Measurements from ENCODE around the gene AP1G2. TPM values are rescaled to one million over a fixed set of nuclear protein-coding genes. Genes with fewer than 3 reads are reported as not detected.
A peak's percentile ranks its signal among the peaks of the same experiment; 100 is the strongest.

AP1G2 gene
- total and polyA plus RNA-seq, 2 of the 13 experiments (the other 11 are each of a cell fraction or from before 2014, with no cell fraction given) = 96.9 to 611 TPM

GRCh38 chr14:23613242-23614070 is 45.9 kb upstream of the AP1G2 start (continued):
- TF ChIP-seq SETDB1 (CRISPR knock-in tag; IDR thresholded peaks at IDR 0.05; ENCODE audit: borderline replicate concordance) (no peak), NFRKB (IDR thresholded peaks at IDR 0.05) (no peak), SKIL (CRISPR knock-in tag; IDR thresholded peaks at IDR 0.05; ENCODE audit: borderline replicate concordance) (no peak), ZNF580 (CRISPR knock-in tag; IDR thresholded peaks at IDR 0.05; ENCODE audit: borderline replicate concordance, low read depth) (peak; percentile 95; the same call in 1 of the 2 replicates), GTF2F1 (IDR thresholded peaks at IDR 0.05; ENCODE audit: low read length) (no peak), YY1 (IDR thresholded peaks at IDR 0.05; ENCODE audit: insufficient read depth, insufficient replicate concordance, low read depth, low read length) (no peak), ARNTL (CRISPR knock-in tag; IDR thresholded peaks at IDR 0.05) (no peak), TBX3 (IDR thresholded peaks at IDR 0.05; ENCODE audit: borderline replicate concordance) (peak; percentile 63; the same call in 1 of the 2 replicates), ISX (CRISPR knock-in tag; conservative IDR thresholded peaks at IDR 0.05) (0 out of 2 replicates have a peak, but pooled peaks have one; percentile 37), ZSCAN20 (CRISPR knock-in tag; IDR thresholded peaks at IDR 0.05; ENCODE audit: borderline replicate concordance) (no peak), GMEB2 (CRISPR knock-in tag; IDR thresholded peaks at IDR 0.05; ENCODE audit: low read depth) (no peak), ZNF607 (CRISPR knock-in tag; IDR thresholded peaks at IDR 0.05; ENCODE audit: borderline replicate concordance) (no peak), SMC3 (IDR thresholded peaks at IDR 0.05; ENCODE audit: low read length) (peak; percentile 36), ZNF30 (CRISPR knock-in tag; IDR thresholded peaks at IDR 0.05) (no peak), ZNF747 (CRISPR knock-in tag; IDR thresholded peaks at IDR 0.05; ENCODE audit: borderline replicate concordance) (0 out of 2 replicates have a peak, but pooled peaks have one; percentile 7), ZNF232 (CRISPR knock-in tag; IDR thresholded peaks at IDR 0.05; ENCODE audit: borderline replicate concordance) (no peak), ZNF280B (CRISPR knock-in tag; IDR thresholded peaks at IDR 0.05; ENCODE audit: borderline replicate concordance) (0 out of 2 replicates have a peak, but pooled peaks have one; percentile 67), ZNF44 (CRISPR knock-in tag; IDR thresholded peaks at IDR 0.05) (no peak), ZNF709 (CRISPR knock-in tag; IDR thresholded peaks at IDR 0.05) (no peak), HNF1B (CRISPR knock-in tag; IDR thresholded peaks at IDR 0.05) (peak; percentile 99), ZNF550 (CRISPR knock-in tag; IDR thresholded peaks at IDR 0.05; ENCODE audit: borderline replicate concordance) (no peak), U2AF2 (IDR thresholded peaks at IDR 0.05; ENCODE audit: low read depth, low read length) (no peak), NFYB (CRISPR knock-in tag; IDR thresholded peaks at IDR 0.05) (no peak)
